IMR-90 (cell line): ENCODE results near the gene OR8D1. TPM values are rescaled to one million over a fixed set of nuclear protein-coding genes. Genes with fewer than 3 reads are reported as not detected.

Experiments
- ATAC-seq: fragments of 200-7000 bp; cut with Tn5 transposase; 2 replicates; pipeline ENCODE4 v1.9.1; 2020; ENCODE audit warnings: low read depth, mild to moderate bottlenecking, moderate library complexity
- BruUV-seq: library from RNA; stranded (reverse); fragments of 400-500 nt; replicated peaks from 2 replicates; lab custom pipeline; 2021; lab: Mats Ljungman, UMichigan
- CTCF ChIA-PET: fragments of 300-600 bp; formaldehyde crosslinking; extraction: SDS; loops from one replicate; lab custom pipeline; 2021; ENCODE audit warnings: antibody characterized with exemption; lab: Yijun Ruan, JAX
- POLR2A ChIA-PET: fragments of 300-600 bp; sonication (Branson Sonifier 250); formaldehyde crosslinking; loops from one replicate; lab custom pipeline; 2022; ENCODE audit warnings: antibody characterized with exemption; ENCODE audit not compliant: unreplicated experiment; lab: Charles Lee
- DNase-seq: peaks from one replicate; pipeline ENCODE4 v3.0.0; 2013
- H2AFZ ChIP-seq: replicated peaks from 2 replicates; pipeline ENCODE3; 2013; ENCODE audit warnings: low read length, mild to moderate bottlenecking; ENCODE audit not compliant: poor library complexity
- H2AK5ac ChIP-seq: 2 replicates; pipeline ENCODE4 v1.6.1; 2013; ENCODE audit warnings: low read depth, low read length, inconsistent platforms
- H2AK9ac ChIP-seq: replicated peaks from 2 replicates; pipeline ENCODE3; 2013; ENCODE audit warnings: mild to moderate bottlenecking, low read depth, low read length, moderate library complexity; ENCODE audit not compliant: poor library complexity
- H2BK120ac ChIP-seq: 2 replicates; pipeline ENCODE4 v1.6.1; 2013; ENCODE audit warnings: low read depth, low read length, inconsistent platforms
- H2BK15ac ChIP-seq: 3 replicates; pipeline ENCODE4 v1.6.1; 2013; ENCODE audit warnings: low read depth, low read length, inconsistent platforms
- H2BK20ac ChIP-seq: 2 replicates; pipeline ENCODE4 v1.6.1; 2013; ENCODE audit warnings: low read depth, mild to moderate bottlenecking, inconsistent platforms, low read length, moderate library complexity
- H2BK5ac ChIP-seq: 2 replicates; pipeline ENCODE4 v1.6.1; 2013; ENCODE audit warnings: mild to moderate bottlenecking, low read depth, low read length, inconsistent platforms; ENCODE audit not compliant: poor library complexity, severe bottlenecking
- H3K14ac ChIP-seq: replicated peaks from 2 replicates; pipeline ENCODE4 v1.6.1; 2013; ENCODE audit warnings: low read depth, low read length, inconsistent platforms
- H3K18ac ChIP-seq: 2 replicates; pipeline ENCODE4 v1.6.1; 2013; ENCODE audit warnings: low read depth, low read length, control low read depth
- H3K23ac ChIP-seq: 2 replicates; pipeline ENCODE4 v1.6.1; 2013; ENCODE audit warnings: low read depth, low read length, inconsistent platforms
- H3K27ac ChIP-seq: 2 replicates; pipeline ENCODE4 v1.5.1; 2013; ENCODE audit warnings: mild to moderate bottlenecking, control low read depth, low read length; ENCODE audit not compliant: insufficient read depth
- H3K27me3 ChIP-seq: 2 replicates; pipeline ENCODE4 v1.6.1; 2013; ENCODE audit warnings: low read length; ENCODE audit not compliant: control insufficient read depth, insufficient read depth
- H3K36me3 ChIP-seq: 2 replicates; pipeline ENCODE4 v1.6.1; 2013; ENCODE audit warnings: low read length, mixed read lengths; ENCODE audit not compliant: control insufficient read depth, insufficient read depth
- H3K4ac ChIP-seq: 2 replicates; pipeline ENCODE4 v1.6.1; 2013; ENCODE audit warnings: low read depth, low read length, inconsistent platforms
- H3K4me1 ChIP-seq: 2 replicates; pipeline ENCODE4 v1.6.1; 2013; ENCODE audit warnings: low read length, mixed read lengths; ENCODE audit not compliant: control insufficient read depth, insufficient read depth
- H3K4me2 ChIP-seq: 2 replicates; pipeline ENCODE4 v1.6.1; 2013; ENCODE audit warnings: low read depth, mild to moderate bottlenecking, control low read depth, low read length, moderate library complexity
- H3K4me3 ChIP-seq: 2 replicates; pipeline ENCODE4 v1.5.1; 2013; ENCODE audit warnings: low read depth, mild to moderate bottlenecking, control low read depth, low read length, moderate library complexity; ENCODE audit not compliant: insufficient read depth
- H3K56ac ChIP-seq: 2 replicates; pipeline ENCODE4 v1.6.1; 2013; ENCODE audit warnings: low read length, inconsistent platforms; ENCODE audit not compliant: insufficient read depth; ENCODE audit errors: extremely low read depth
- H3K79me1 ChIP-seq, 2 experiments: 2 replicates each; pipeline ENCODE4 v1.6.1; 2013; ENCODE audit warnings: low read length in 2 of 2, inconsistent platforms in 1 of 2, low read depth in 1 of 2
- H3K9ac ChIP-seq: 2 replicates; pipeline ENCODE4 v1.6.1; 2013; ENCODE audit warnings: low read depth, low read length, control low read depth
- H3K9me1 ChIP-seq: 2 replicates; pipeline ENCODE4 v1.6.1; 2013; ENCODE audit warnings: low read length, inconsistent platforms; ENCODE audit not compliant: insufficient read depth
- H3K9me3 ChIP-seq: 2 replicates; pipeline ENCODE4 v1.6.1; 2013; ENCODE audit warnings: low read length; ENCODE audit not compliant: control insufficient read depth, insufficient read depth
- H4K20me1 ChIP-seq: 2 replicates; pipeline ENCODE4 v1.6.1; 2013; ENCODE audit warnings: low read length, inconsistent platforms; ENCODE audit not compliant: insufficient read depth
- H4K5ac ChIP-seq: 2 replicates; pipeline ENCODE4 v1.6.1; 2013; ENCODE audit warnings: mild to moderate bottlenecking, low read depth, low read length, control low read depth
- H4K8ac ChIP-seq, 2 experiments: 2 replicates each; pipeline ENCODE4 v1.6.1; 2013; ENCODE audit warnings: low read depth in 2 of 2, low read length in 2 of 2, control low read depth in 1 of 2, inconsistent platforms in 1 of 2
- H4K91ac ChIP-seq: 2 replicates; pipeline ENCODE4 v1.6.1; 2013; ENCODE audit warnings: low read depth, low read length, inconsistent platforms; ENCODE audit not compliant: insufficient read depth
- BHLHE40 ChIP-seq: fragments of 150-350 bp; IDR thresholded peaks from 2 replicates; pipeline ENCODE4 v1.6.1; 2016; ENCODE audit warnings: mild to moderate bottlenecking, low read depth, low read length
- CEBPB ChIP-seq: IDR thresholded peaks from 2 replicates; pipeline ENCODE4 v1.6.1; 2012; ENCODE audit warnings: low read depth, low read length, improper control_type of control experiment
- FOS ChIP-seq: fragments of 150-350 bp; IDR thresholded peaks from 2 replicates; pipeline ENCODE4 v1.6.1; 2016; ENCODE audit warnings: low read depth, low read length
- MXI1 ChIP-seq: IDR thresholded peaks from 2 replicates; pipeline ENCODE4 v1.6.1; 2012; ENCODE audit warnings: low read depth, mild to moderate bottlenecking, low read length, moderate library complexity, borderline replicate concordance
- RCOR1 ChIP-seq: IDR thresholded peaks from 2 replicates; pipeline ENCODE4 v1.6.1; 2012; ENCODE audit warnings: mild to moderate bottlenecking, low read length, improper control_type of control experiment; ENCODE audit not compliant: insufficient replicate concordance
- RFX5 ChIP-seq: IDR thresholded peaks from 2 replicates; pipeline ENCODE4 v1.8.0; 2012; ENCODE audit warnings: low read depth, mild to moderate bottlenecking, low read length, moderate library complexity
- SMC3 ChIP-seq: fragments of 150-350 bp; IDR thresholded peaks from 2 replicates; pipeline ENCODE4 v1.6.1; 2016; ENCODE audit warnings: low read depth, mild to moderate bottlenecking, antibody characterized with exemption, low read length, moderate library complexity
- WGBS, 2 experiments: methylation state at CpG; one replicate each; pipeline versions ENCODE4 v1.1.5 to v1.1.7; 2013; ENCODE audit warnings: missing lambda C conversion rate in 2 of 2; ENCODE audit not compliant: insufficient read length in 1 of 2; ENCODE audit errors: extremely low coverage in 2 of 2; 5-methylcytosine and 5-hydroxymethylcytosine counted together
- dilution Hi-C: fragments of 300-500 bp; cut with HindIII; formaldehyde crosslinking; loops from one replicate; pipeline ENCODE4 v1.14.3; 2018; ENCODE audit warnings: low sequenced_read_pairs; ENCODE audit not compliant: unreplicated experiment
- in situ Hi-C: fragments of 300-500 bp; cut with MboI; formaldehyde crosslinking; loops from 3 replicates; pipeline ENCODE4 v1.14.3; 2019; ENCODE audit warnings: low sequenced_read_pairs, inconsistent platforms, mixed read lengths
- intact Hi-C: fragments of 100-400 bp; cut with micrococcal nuclease; formaldehyde crosslinking; loops from 2 replicates; pipeline ENCODE4 v1.10.0; 2022
- polyA plus RNA-seq, 3 experiments: library from polyadenylated mRNA; depleted of rRNA; stranded (reverse); fragments of >200 nt; gene quantifications; 2 replicates each; pipeline ENCODE4 v1.2.3, GENCODE V29; 2012; ENCODE audit warnings: low replicate concordance in 1 of 3
- total RNA-seq: library from RNA; depleted of rRNA; stranded (reverse); fragments of >200 nt; gene quantifications from 2 replicates; pipeline ENCODE4 v1.2.3, GENCODE V29; 2012
- TF ChIP-seq, protein P1 (sequence below): fragments of 150-350 bp; IDR thresholded peaks from 2 replicates; pipeline ENCODE4 v1.6.1; 2017; ENCODE audit warnings: mild to moderate bottlenecking, antibody characterized with exemption, low read length, low read depth

Gene OR8D1
- total and polyA plus RNA-seq, 2 of the 4 experiments (the other 2 are of a cell fraction) = not detected

DNA sequence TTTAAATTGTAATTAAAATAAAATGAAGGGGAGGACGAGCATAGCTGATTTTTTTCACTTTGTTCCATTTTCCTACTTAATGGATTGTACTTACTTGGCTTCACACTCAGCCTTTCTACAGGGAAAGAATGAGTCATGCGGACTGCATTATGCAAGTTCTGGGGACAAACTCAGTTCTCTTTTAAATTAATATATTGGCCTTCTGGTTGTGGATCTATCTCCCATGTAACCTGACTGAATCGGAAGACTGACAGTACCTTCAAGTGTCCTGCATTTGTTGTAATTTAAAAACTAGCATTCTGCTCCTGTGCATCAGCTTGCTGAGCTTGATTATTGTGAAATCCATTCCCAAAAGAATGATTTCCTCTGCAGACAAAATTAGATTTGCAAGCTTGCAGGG lies 12.2 kb downstream of the OR8D1 start:
- Histone ChIP-seq H3K4me2 (no peak overlapping the region), H3K9me3 (no peaks in the 10 kb centered on the region; the same call in 1 of the 2 replicates), H3K9ac (no peak overlapping the region), H4K8ac (no peak overlapping the region), H2AFZ (no peak overlapping the region), H2BK20ac (no peak overlapping the region), H4K5ac (no peak overlapping the region), H4K91ac (no peak overlapping the region), H3K18ac (peak overlapping the region; percentile 24; the same call in 1 of the 2 replicates), H2BK5ac (peak overlapping the region; percentile 30), H3K27me3 (no peaks in the 10 kb centered on the region), H4K20me1 (no peaks in the 10 kb centered on the region), H3K14ac (no peak overlapping the region), H2AK5ac (no peak overlapping the region), H3K36me3 (no peaks in the 10 kb centered on the region), H3K4me3 (no peak overlapping the region), H3K4me1 (peaks cover 2% of the 10 kb centered on the region; the same call in 1 of the 2 replicates), H2AK9ac (no peak overlapping the region), H3K27ac (no peak overlapping the region), H2BK15ac (no peak overlapping the region), H3K4ac (no peak overlapping the region), H3K56ac (no peak overlapping the region), H3K23ac (no peak overlapping the region), H3K79me1 (no peaks in the 10 kb centered on the region), H3K9me1 (no peaks in the 10 kb centered on the region), H2BK120ac (no peak overlapping the region)
- dilution Hi-C loops = no loop called here
- no TSS peak for BruUV-seq
- WGBS, 2 experiments = no CpG with 5 or more reads among the region's 3 CpGs
- CTCF ChIA-PET = no interaction called here
- TF ChIP-seq MXI1 (no peak), CEBPB (peak; percentile 54; the same call in 1 of the 2 replicates), RFX5 (no peak), FOS (peak; percentile 29; the same call in 1 of the 2 replicates), BHLHE40 (no peak), RCOR1 (no peak), SMC3 (no peak)
- TF ChIP-seq, protein P1, sequence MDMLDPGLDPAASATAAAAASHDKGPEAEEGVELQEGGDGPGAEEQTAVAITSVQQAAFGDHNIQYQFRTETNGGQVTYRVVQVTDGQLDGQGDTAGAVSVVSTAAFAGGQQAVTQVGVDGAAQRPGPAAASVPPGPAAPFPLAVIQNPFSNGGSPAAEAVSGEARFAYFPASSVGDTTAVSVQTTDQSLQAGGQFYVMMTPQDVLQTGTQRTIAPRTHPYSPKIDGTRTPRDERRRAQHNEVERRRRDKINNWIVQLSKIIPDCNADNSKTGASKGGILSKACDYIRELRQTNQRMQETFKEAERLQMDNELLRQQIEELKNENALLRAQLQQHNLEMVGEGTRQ = no peak
- intact Hi-C loops = no loop called here
- in situ Hi-C loops = no loop called here
- ATAC-seq = peak; percentile 40; the same call in 1 of the 2 replicates
- DNase-seq = peak; percentile 54
- POLR2A ChIA-PET = no interaction called here
